ENCODE measurements around the gene MPV17. TPM values are rescaled to one million over a fixed set of nuclear protein-coding genes. Genes with fewer than 3 reads are reported as not detected.

The MPV17 gene
- total RNA-seq, 1 experiment from 2014 or later: 59.4 TPM

- peaks cover 21% of the 10 kb centered on the region for H3K27me3 ChIP-seq (ENCODE audit: insufficient read depth, low read length)
- peaks cover 9% of the 10 kb centered on the region for H3K23me2 ChIP-seq (ENCODE audit: insufficient read length, low read depth, low read length, poor library complexity, severe bottlenecking)
- no peak overlapping the region for H3K56ac ChIP-seq (ENCODE audit: insufficient read length, low read depth, low read length)
- H2BK15ac ChIP-seq (ENCODE audit: low read depth, low read length): no peak overlapping the region
- H3K9me3 ChIP-seq (ENCODE audit: control insufficient read depth, low read depth, low read length): no peaks in the 10 kb centered on the region
- Mint-ChIP-seq H3K36me3 (ENCODE audit: insufficient read depth in 1 of 3, low read depth in 3 of 3) (peaks cover 7 to 9% (median 9%) of the 10 kb centered on the region in 3 experiments; a peak in 6 of 7 replicates), H3K9me3 (no peaks in the 10 kb centered on the region), H3K27ac (no peak overlapping the region), H3K27me3 (ENCODE audit: low read depth) (peaks cover 52% of the 10 kb centered on the region), H3K4me1 (peaks cover 5 to 9% of the 10 kb centered on the region in 2 experiments), H3K4me3 (no peak overlapping the region)
- H3K9ac ChIP-seq (ENCODE audit: extremely low read depth, insufficient read length, low read length): no peak overlapping the region
- H4K91ac ChIP-seq (ENCODE audit: insufficient read length, low read depth, low read length): no peak overlapping the region
- H4K8ac ChIP-seq (replicated peaks; ENCODE audit: insufficient read length, low read depth, low read length): no peak overlapping the region
- no peak overlapping the region for H3K4me2 ChIP-seq (ENCODE audit: insufficient read depth, insufficient read length, low read length)
- H3K27ac ChIP-seq (ENCODE audit: insufficient read length, low read depth, low read length): no peak overlapping the region
- no peaks in the 10 kb centered on the region for H4K20me1 ChIP-seq (ENCODE audit: control insufficient read depth, insufficient read depth, insufficient read length)
- H2BK12ac ChIP-seq (ENCODE audit: insufficient read length, low read depth, low read length): no peak overlapping the region
- TF ChIP-seq CTCF (conservative IDR thresholded peaks at IDR 0.05): no peak
- H3K23ac ChIP-seq (ENCODE audit: insufficient read length, low read depth, low read length): no peak overlapping the region
- no peak overlapping the region for H2BK20ac ChIP-seq (ENCODE audit: low read depth, low read length, poor library complexity, severe bottlenecking)
- no peak overlapping the region for H3K4ac ChIP-seq (ENCODE audit: low read depth, low read length)
- H2AFZ ChIP-seq (ENCODE audit: low read length): no peak overlapping the region
- H3K14ac ChIP-seq (ENCODE audit: insufficient read depth, low read length): no peak overlapping the region
- no peaks in the 10 kb centered on the region for H3K4me1 ChIP-seq (ENCODE audit: insufficient read depth, low read length)
- H3K18ac ChIP-seq (ENCODE audit: insufficient read length, low read depth, low read length): no peak overlapping the region
- no peaks in the 10 kb centered on the region for H3K79me1 ChIP-seq (ENCODE audit: insufficient read depth, low read depth, low read length, poor library complexity, severe bottlenecking)
- H3K79me2 ChIP-seq (ENCODE audit: insufficient read depth, low read length): no peaks in the 10 kb centered on the region
- WGBS (ENCODE audit: extremely low coverage, insufficient read length, low lambda C conversion rate): no CpG with 5 or more reads among the region's 16 CpGs
- H2AK5ac ChIP-seq (ENCODE audit: insufficient read length, low read length): no peak overlapping the region
- DNase-seq: no peak
- H2BK120ac ChIP-seq (ENCODE audit: low read depth, low read length, poor library complexity, severe bottlenecking): no peak overlapping the region
- H3T11ph ChIP-seq (ENCODE audit: low read length): no peak overlapping the region
- no peak overlapping the region for H4K5ac ChIP-seq (ENCODE audit: insufficient read length, low read depth, low read length)
- H2BK5ac ChIP-seq (ENCODE audit: insufficient read length, low read length): no peak overlapping the region
These were observed 17.4 kb downstream of the MPV17 start for GRCh38 chr2:27305516-27305915.
